Measurements from ENCODE around the gene KLF18.

Gene KLF18

DNA sequence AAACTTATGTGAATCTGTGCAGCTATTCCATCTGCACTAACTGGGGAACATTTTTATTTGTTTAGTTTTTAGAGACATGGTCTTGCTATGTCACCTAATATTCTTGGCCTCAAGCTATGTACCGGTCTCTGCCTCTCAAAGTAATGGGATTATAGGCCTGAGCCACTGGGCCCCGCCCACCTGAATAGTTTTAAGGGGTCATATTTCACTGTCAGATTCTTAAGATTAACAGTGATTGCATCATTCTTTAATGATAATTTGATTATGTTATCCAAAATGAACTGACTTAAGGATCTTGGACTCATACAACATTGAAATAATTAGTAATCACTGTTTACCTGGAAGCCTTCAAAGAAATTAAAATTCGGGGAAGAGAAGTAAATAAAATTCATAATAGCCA, 12.6 kb upstream of the KLF18 start:
- DNase-seq (ENCODE audit: low read depth): no peak
- TF ChIP-seq, protein P1, sequence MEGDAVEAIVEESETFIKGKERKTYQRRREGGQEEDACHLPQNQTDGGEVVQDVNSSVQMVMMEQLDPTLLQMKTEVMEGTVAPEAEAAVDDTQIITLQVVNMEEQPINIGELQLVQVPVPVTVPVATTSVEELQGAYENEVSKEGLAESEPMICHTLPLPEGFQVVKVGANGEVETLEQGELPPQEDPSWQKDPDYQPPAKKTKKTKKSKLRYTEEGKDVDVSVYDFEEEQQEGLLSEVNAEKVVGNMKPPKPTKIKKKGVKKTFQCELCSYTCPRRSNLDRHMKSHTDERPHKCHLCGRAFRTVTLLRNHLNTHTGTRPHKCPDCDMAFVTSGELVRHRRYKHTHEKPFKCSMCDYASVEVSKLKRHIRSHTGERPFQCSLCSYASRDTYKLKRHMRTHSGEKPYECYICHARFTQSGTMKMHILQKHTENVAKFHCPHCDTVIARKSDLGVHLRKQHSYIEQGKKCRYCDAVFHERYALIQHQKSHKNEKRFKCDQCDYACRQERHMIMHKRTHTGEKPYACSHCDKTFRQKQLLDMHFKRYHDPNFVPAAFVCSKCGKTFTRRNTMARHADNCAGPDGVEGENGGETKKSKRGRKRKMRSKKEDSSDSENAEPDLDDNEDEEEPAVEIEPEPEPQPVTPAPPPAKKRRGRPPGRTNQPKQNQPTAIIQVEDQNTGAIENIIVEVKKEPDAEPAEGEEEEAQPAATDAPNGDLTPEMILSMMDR (conservative IDR thresholded peaks at IDR 0.05; ENCODE audit: low read length): no peak
- no peak overlapping the region for H3K4me3 ChIP-seq (ENCODE audit: low read length)

DNA sequence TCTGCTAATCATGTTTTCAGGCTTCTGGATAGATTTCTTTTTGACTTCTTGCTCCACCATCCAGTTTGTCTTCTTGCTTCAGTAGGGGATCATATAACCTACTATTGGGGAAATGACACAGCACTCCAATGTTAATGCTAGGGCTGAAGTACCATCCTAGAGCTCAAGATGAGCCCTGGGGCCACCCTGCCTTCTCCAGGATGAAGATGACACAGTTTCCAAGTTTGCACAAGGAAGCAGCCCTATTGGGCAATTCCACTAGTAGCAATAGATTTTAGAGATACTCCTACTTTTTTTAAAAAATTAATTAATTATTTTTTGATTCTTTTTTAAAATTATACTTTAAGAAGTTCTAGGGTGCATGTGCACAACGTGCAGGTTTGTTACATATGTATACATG, 11.3 kb upstream of the KLF18 start:
- DNase-seq (ENCODE audit: low read depth): no peak
- TF ChIP-seq, protein P1 (conservative IDR thresholded peaks at IDR 0.05; ENCODE audit: low read length): no peak

DNA sequence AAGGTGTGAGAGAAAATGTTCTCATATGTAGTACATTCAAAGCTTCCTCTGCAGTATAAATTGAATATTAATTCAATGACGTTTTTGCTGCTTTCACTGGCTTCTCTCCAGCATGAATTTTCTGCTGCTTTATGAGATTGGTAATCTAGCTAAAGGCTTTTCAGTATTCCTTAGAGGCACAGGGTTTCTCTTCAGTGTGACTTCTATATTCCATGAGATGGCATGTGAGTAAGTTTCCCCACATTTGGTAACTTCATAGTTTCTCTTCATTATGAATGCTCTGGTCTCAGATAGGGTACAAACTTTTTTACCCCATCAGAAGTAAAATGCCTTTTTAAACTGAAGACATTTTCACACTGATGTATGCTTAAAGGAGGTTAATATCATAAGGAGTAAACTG, 10.4 kb upstream of the KLF18 start:
- TF ChIP-seq, protein P1 (conservative IDR thresholded peaks at IDR 0.05; ENCODE audit: low read length): no peak
- H3K4me3 ChIP-seq (ENCODE audit: low read length): no peak overlapping the region
- no peak for DNase-seq (ENCODE audit: low read depth)

More for the DNA sequence above, 11.3 kb upstream of the KLF18 start:
- H3K4me3 ChIP-seq (ENCODE audit: low read length): no peak overlapping the region

DNA sequence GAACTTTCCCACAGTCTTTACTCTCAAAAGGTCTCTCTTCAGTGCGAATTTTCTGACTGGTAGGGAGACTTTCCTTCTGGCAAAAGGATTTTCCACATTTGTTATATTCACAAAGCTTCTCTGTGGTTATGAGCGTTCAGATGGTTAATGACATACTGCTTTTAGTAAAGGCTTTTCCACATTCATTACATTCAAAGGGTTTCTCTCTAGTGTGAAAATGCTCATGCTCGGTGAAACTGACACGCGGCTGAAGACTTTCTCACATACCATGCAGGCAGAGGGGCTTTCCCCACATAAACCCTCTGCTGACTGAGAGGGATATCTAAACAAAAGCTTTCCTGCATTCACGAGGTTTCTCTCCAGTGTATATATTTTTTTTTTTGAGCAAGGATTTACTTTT, 9.9 kb upstream of the KLF18 start:
- no peak for DNase-seq (ENCODE audit: low read depth)
- TF ChIP-seq, protein P1 (conservative IDR thresholded peaks at IDR 0.05; ENCODE audit: low read length): no peak
- no peak overlapping the region for H3K4me3 ChIP-seq (ENCODE audit: low read length)

DNA sequence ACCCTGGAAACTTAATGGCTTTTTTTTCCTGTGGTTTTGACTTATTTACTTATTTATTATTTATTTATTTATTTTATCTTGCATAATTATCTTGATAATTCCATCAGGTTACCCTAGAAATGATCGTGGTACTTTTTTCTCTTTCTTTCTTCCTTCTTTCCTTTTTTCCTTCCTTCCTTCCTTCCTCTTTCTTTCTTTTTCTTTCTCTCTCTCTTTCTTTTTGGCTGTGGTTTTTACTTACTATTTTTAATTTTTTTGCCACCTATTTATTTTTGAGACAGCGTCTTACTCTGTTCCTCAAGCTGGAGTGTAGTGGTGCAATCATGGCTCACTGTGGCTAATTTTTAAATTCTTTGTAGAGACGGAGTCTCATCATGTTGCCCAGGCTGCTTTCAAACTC, 6.2 kb upstream of the KLF18 start:
- no peak for DNase-seq (ENCODE audit: low read depth)
- H3K4me3 ChIP-seq (ENCODE audit: low read length): no peak overlapping the region
- TF ChIP-seq, protein P1 (conservative IDR thresholded peaks at IDR 0.05; ENCODE audit: low read length): no peak

DNA sequence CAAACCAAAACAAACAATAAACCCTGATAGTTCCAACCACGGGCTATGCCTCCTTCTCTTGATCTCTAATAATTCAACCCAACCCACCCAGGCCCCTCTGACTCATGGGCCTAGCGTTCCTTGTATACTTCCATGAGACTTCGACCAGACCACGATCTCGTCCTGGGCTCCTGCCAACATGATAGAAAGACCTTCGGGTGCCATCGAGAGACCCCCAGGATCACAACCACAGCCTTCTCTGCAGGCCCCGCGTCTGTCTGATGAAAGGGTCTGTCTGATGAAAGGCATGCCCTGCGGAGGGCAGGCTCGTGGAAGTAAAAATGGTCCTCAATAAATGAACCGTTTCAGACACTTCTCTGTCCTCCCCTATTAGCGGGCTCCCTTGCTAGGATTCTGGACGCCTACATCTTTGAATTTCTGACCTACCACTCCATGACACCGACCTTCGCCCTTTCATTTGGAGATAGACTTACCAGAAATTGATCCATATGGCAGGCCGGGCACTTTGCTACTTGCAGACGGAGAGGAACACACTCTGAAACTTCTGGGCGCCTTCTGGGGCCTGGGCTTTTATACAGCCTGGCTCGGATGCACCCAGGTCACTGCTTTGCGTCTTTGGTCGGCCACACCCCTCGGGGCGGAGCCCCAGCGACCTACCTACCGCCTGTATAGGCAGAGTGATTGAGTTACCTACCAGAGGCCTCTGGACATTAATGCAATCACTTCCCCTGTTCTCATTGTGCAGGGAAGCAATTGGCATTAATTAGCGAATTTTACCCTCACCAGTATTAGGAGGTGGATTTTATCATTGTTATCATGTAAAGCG, 5.3 kb upstream of the KLF18 start:
- TF ChIP-seq, protein P1 (conservative IDR thresholded peaks at IDR 0.05; ENCODE audit: low read length): no peak
- DNase-seq (ENCODE audit: low read depth): no peak
- no peak overlapping the region for H3K4me3 ChIP-seq (ENCODE audit: low read length)
